GM23338 (cell line): ENCODE data around the gene HSD17B11. TPM values are rescaled to one million over a fixed set of nuclear protein-coding genes. Genes with fewer than 3 reads are reported as not detected.

Experiments
- ATAC-seq: fragments of 200-7000 bp; cut with Tn5 transposase; 3 replicates; pipeline ENCODE4 v1.9.1; 2020
- DNase-seq: peaks from one replicate; pipeline ENCODE4 v3.0.0-alpha.2; 2015; ENCODE audit warnings: low spot score
- H2AFZ ChIP-seq: fragments of 200-600 bp; sonication (generic); 2 replicates; pipeline ENCODE4 v1.8.0; 2016; ENCODE audit warnings: antibody characterized with exemption, mild to moderate bottlenecking, moderate library complexity
- H3F3A ChIP-seq: fragments of 200-600 bp; sonication (generic); replicated peaks from 2 replicates; pipeline ENCODE4 v1.8.0; 2017; ENCODE audit warnings: antibody characterized with exemption, mixed run types, low read depth
- H3K27ac ChIP-seq: fragments of 200-600 bp; sonication (generic); 2 replicates; pipeline ENCODE4 v1.6.1; 2016; ENCODE audit warnings: low read depth
- H3K27me3 ChIP-seq: fragments of 200-600 bp; sonication (generic); 2 replicates; pipeline ENCODE4 v1.8.0; 2016; ENCODE audit warnings: mild to moderate bottlenecking, mixed run types, moderate library complexity; ENCODE audit not compliant: insufficient read depth
- H3K36me3 ChIP-seq: fragments of 200-600 bp; sonication (generic); 2 replicates; pipeline ENCODE4 v1.8.0; 2016; ENCODE audit warnings: mild to moderate bottlenecking; ENCODE audit not compliant: insufficient read depth
- H3K4me1 ChIP-seq: fragments of 200-600 bp; sonication (generic); 2 replicates; pipeline ENCODE4 v1.8.0; 2016; ENCODE audit warnings: mild to moderate bottlenecking, moderate library complexity; ENCODE audit not compliant: insufficient read depth
- H3K4me2 ChIP-seq: fragments of 200-600 bp; sonication (generic); 2 replicates; pipeline ENCODE4 v1.7.1; 2017; ENCODE audit warnings: mixed run types
- H3K4me3 ChIP-seq: fragments of 200-600 bp; sonication (generic); 2 replicates; pipeline ENCODE4 v1.6.1; 2016; ENCODE audit warnings: mixed run types
- H3K79me2 ChIP-seq: fragments of 200-600 bp; sonication (generic); replicated peaks from 2 replicates; pipeline ENCODE4 v1.8.0; 2017; ENCODE audit warnings: mild to moderate bottlenecking; ENCODE audit not compliant: insufficient read depth
- H3K9me2 ChIP-seq: fragments of 200-600 bp; sonication (generic); 2 replicates; pipeline ENCODE4 v1.8.0; 2017; ENCODE audit not compliant: insufficient read depth
- H4K20me1 ChIP-seq: fragments of 200-600 bp; sonication (generic); replicated peaks from 2 replicates; pipeline ENCODE4 v1.8.0; 2017; ENCODE audit warnings: mild to moderate bottlenecking; ENCODE audit not compliant: insufficient read depth
- H3K27ac Mint-ChIP-seq: 2 replicates; pipeline ENCODE4 v1.8.0; 2020; ENCODE audit warnings: inconsistent platforms, mild to moderate bottlenecking, moderate library complexity, mixed read lengths
- H3K27me3 Mint-ChIP-seq: 3 replicates; pipeline ENCODE4 v1.8.0; 2022; ENCODE audit warnings: low read depth, mild to moderate bottlenecking, moderate library complexity, mixed read lengths, inconsistent platforms; ENCODE audit not compliant: insufficient read depth, poor library complexity
- H3K36me3 Mint-ChIP-seq: 3 replicates; pipeline ENCODE4 v1.8.0; 2021; ENCODE audit warnings: low read depth, mild to moderate bottlenecking, inconsistent platforms, moderate library complexity, mixed read lengths
- H3K4me1 Mint-ChIP-seq: 3 replicates; pipeline ENCODE4 v1.8.0; 2020; ENCODE audit warnings: mild to moderate bottlenecking, inconsistent platforms, mixed read lengths
- H3K4me3 Mint-ChIP-seq: 3 replicates; pipeline ENCODE4 v1.8.0; 2021; ENCODE audit warnings: moderate library complexity, mild to moderate bottlenecking, inconsistent platforms, mixed read lengths
- H3K9me3 Mint-ChIP-seq: 3 replicates; pipeline ENCODE4 v1.8.0; 2020; ENCODE audit warnings: moderate library complexity, mild to moderate bottlenecking, inconsistent platforms, mixed read lengths
- CREB1 ChIP-seq: fragments of 250-450 bp; sonication (Bioruptor Pico); IDR thresholded peaks from 2 replicates; pipeline ENCODE4 v1.5.0; 2020; ENCODE audit warnings: low read depth, mild to moderate bottlenecking, moderate library complexity
- EZH2 ChIP-seq: fragments of 200-600 bp; sonication (generic); IDR thresholded peaks from one replicate; pipeline ENCODE4 v1.8.0; 2017; ENCODE audit warnings: antibody characterized with exemption, mild to moderate bottlenecking, low read depth; ENCODE audit not compliant: unreplicated experiment
- EZH2phosphoT487 ChIP-seq: fragments of 200-600 bp; sonication (generic); IDR thresholded peaks from one replicate; pipeline ENCODE4 v1.8.1; 2018; ENCODE audit warnings: antibody characterized with exemption; ENCODE audit not compliant: unreplicated experiment
- JUNB ChIP-seq: IDR thresholded peaks from one replicate; pipeline ENCODE4 v1.6.1; 2016; ENCODE audit warnings: antibody characterized with exemption; ENCODE audit not compliant: unreplicated experiment
- NANOG ChIP-seq: IDR thresholded peaks from 2 replicates; pipeline ENCODE4 v1.6.1; 2016; ENCODE audit warnings: antibody characterized with exemption, borderline replicate concordance
- POLR2AphosphoS5 ChIP-seq: IDR thresholded peaks from 2 replicates; pipeline ENCODE4 v1.6.1; 2016; ENCODE audit warnings: antibody characterized with exemption, low read depth
- STAT1 ChIP-seq: IDR thresholded peaks from one replicate; pipeline ENCODE4 v1.6.1; 2016; ENCODE audit warnings: antibody characterized with exemption; ENCODE audit not compliant: unreplicated experiment
- ZNF114 ChIP-seq: fragments of 250-450 bp; sonication (Bioruptor Pico); IDR thresholded peaks from 2 replicates; pipeline ENCODE4 v1.5.0; 2020; ENCODE audit warnings: mild to moderate bottlenecking, moderate library complexity
- ZNF331 ChIP-seq: fragments of 250-450 bp; sonication (Bioruptor Pico); IDR thresholded peaks from 2 replicates; pipeline ENCODE4 v1.5.0; 2020; ENCODE audit warnings: low read depth, mild to moderate bottlenecking, moderate library complexity
- polyA plus RNA-seq: library from polyadenylated mRNA; unstranded; fragments of >200 nt; fragmentation: Nextera tagmentation; extraction: Ambion mirVana; gene quantifications from 2 replicates; pipeline ENCODE4 v1.2.1, GENCODE V29; 2016
- total RNA-seq: library from RNA; depleted of rRNA; stranded (reverse); fragments of >200 nt; shearing (Covaris generic); gene quantifications from 2 replicates; pipeline ENCODE4 v1.2.3, GENCODE V29; 2014
- TF ChIP-seq, protein P1 (sequence below): fragments of 250-450 bp; sonication (Bioruptor Pico); IDR thresholded peaks from 2 replicates; pipeline ENCODE4 v1.5.0; 2020; ENCODE audit warnings: mild to moderate bottlenecking, moderate library complexity
- TF ChIP-seq, protein P2 (sequence below): IDR thresholded peaks from one replicate; pipeline ENCODE4 v1.6.1; 2018; ENCODE audit warnings: antibody characterized with exemption; ENCODE audit not compliant: unreplicated experiment
- TF ChIP-seq, protein P3 (sequence below), 2 experiments: fragments of 200-600 bp in 1 of 2; sonication (generic) in 1 of 2; conservative IDR thresholded peaks; 2 replicates each; pipeline versions ENCODE4 v1.5.1 to v1.6.1; 2016 to 2017; ENCODE audit warnings: antibody characterized with exemption in 2 of 2, low read depth in 2 of 2, mild to moderate bottlenecking in 2 of 2, moderate library complexity in 1 of 2

The HSD17B11 gene
- total and polyA plus RNA-seq, 2 experiments from 2014 or later: 9.7 to 14.8 TPM

DNA sequence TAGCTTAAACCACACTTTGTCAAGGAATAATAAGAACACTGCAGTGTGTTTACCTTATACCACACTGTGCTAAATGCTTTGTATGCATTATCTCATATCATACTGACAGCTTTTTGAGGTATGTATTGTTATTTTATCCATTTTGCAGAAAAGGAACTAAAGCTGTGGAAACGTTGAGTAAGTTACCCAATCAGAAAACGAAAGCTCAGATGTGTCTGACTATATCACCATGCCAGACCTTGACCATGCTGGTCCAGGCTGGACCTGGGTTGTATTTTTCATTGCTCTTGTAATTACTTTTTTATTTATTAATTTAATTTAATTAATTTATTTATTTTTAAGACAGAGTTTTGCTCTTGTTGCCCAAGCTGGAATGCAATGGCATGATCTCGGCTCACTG is 2.1 kb downstream of the HSD17B11 start:
- Histone ChIP-seq H3K27ac (no peak overlapping the region), H3K9me2 (peaks cover 4% of the 10 kb centered on the region; the same call in 1 of the 2 replicates), H4K20me1 (no peaks in the 10 kb centered on the region), H3K4me1 (no peaks in the 10 kb centered on the region), H3K27me3 (no peaks in the 10 kb centered on the region), H3K79me2 (peaks cover 20% of the 10 kb centered on the region; the same call in 1 of the 2 replicates), H2AFZ (no peak overlapping the region), H3K36me3 (no peaks in the 10 kb centered on the region), H3K4me2 (no peak overlapping the region), H3K4me3 (no peak overlapping the region), H3F3A (no peaks in the 10 kb centered on the region)
- TF ChIP-seq STAT1 (no peak), NANOG (no peak), EZH2phosphoT487 (no peak), ZNF331 (CRISPR knock-in tag) (no peak), POLR2AphosphoS5 (no peak), ZNF114 (CRISPR knock-in tag) (no peak), EZH2 (no peak), JUNB (no peak), CREB1 (CRISPR knock-in tag) (no peak)
- TF ChIP-seq, protein P1, sequence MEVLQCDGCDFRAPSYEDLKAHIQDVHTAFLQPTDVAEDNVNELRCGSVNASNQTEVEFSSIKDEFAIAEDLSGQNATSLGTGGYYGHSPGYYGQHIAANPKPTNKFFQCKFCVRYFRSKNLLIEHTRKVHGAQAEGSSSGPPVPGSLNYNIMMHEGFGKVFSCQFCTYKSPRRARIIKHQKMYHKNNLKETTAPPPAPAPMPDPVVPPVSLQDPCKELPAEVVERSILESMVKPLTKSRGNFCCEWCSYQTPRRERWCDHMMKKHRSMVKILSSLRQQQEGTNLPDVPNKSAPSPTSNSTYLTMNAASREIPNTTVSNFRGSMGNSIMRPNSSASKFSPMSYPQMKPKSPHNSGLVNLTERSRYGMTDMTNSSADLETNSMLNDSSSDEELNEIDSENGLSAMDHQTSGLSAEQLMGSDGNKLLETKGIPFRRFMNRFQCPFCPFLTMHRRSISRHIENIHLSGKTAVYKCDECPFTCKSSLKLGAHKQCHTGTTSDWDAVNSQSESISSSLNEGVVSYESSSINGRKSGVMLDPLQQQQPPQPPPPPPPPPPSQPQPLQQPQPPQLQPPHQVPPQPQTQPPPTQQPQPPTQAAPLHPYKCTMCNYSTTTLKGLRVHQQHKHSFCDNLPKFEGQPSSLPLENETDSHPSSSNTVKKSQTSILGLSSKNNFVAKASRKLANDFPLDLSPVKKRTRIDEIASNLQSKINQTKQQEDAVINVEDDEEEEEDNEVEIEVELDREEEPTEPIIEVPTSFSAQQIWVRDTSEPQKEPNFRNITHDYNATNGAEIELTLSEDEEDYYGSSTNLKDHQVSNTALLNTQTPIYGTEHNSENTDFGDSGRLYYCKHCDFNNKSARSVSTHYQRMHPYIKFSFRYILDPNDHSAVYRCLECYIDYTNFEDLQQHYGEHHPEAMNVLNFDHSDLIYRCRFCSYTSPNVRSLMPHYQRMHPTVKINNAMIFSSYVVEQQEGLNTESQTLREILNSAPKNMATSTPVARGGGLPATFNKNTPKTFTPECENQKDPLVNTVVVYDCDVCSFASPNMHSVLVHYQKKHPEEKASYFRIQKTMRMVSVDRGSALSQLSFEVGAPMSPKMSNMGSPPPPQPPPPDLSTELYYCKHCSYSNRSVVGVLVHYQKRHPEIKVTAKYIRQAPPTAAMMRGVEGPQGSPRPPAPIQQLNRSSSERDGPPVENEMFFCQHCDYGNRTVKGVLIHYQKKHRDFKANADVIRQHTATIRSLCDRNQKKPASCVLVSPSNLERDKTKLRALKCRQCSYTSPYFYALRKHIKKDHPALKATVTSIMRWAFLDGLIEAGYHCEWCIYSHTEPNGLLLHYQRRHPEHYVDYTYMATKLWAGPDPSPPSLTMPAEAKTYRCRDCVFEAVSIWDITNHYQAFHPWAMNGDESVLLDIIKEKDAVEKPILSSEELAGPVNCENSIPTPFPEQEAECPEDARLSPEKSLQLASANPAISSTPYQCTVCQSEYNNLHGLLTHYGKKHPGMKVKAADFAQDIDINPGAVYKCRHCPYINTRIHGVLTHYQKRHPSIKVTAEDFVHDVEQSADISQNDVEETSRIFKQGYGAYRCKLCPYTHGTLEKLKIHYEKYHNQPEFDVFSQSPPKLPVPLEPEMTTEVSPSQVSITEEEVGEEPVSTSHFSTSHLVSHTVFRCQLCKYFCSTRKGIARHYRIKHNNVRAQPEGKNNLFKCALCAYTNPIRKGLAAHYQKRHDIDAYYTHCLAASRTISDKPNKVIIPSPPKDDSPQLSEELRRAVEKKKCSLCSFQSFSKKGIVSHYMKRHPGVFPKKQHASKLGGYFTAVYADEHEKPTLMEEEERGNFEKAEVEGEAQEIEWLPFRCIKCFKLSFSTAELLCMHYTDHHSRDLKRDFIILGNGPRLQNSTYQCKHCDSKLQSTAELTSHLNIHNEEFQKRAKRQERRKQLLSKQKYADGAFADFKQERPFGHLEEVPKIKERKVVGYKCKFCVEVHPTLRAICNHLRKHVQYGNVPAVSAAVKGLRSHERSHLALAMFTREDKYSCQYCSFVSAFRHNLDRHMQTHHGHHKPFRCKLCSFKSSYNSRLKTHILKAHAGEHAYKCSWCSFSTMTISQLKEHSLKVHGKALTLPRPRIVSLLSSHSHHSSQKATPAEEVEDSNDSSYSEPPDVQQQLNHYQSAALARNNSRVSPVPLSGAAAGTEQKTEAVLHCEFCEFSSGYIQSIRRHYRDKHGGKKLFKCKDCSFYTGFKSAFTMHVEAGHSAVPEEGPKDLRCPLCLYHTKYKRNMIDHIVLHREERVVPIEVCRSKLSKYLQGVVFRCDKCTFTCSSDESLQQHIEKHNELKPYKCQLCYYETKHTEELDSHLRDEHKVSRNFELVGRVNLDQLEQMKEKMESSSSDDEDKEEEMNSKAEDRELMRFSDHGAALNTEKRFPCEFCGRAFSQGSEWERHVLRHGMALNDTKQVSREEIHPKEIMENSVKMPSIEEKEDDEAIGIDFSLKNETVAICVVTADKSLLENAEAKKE (CRISPR knock-in tag): no peak
- TF ChIP-seq, protein P2, sequence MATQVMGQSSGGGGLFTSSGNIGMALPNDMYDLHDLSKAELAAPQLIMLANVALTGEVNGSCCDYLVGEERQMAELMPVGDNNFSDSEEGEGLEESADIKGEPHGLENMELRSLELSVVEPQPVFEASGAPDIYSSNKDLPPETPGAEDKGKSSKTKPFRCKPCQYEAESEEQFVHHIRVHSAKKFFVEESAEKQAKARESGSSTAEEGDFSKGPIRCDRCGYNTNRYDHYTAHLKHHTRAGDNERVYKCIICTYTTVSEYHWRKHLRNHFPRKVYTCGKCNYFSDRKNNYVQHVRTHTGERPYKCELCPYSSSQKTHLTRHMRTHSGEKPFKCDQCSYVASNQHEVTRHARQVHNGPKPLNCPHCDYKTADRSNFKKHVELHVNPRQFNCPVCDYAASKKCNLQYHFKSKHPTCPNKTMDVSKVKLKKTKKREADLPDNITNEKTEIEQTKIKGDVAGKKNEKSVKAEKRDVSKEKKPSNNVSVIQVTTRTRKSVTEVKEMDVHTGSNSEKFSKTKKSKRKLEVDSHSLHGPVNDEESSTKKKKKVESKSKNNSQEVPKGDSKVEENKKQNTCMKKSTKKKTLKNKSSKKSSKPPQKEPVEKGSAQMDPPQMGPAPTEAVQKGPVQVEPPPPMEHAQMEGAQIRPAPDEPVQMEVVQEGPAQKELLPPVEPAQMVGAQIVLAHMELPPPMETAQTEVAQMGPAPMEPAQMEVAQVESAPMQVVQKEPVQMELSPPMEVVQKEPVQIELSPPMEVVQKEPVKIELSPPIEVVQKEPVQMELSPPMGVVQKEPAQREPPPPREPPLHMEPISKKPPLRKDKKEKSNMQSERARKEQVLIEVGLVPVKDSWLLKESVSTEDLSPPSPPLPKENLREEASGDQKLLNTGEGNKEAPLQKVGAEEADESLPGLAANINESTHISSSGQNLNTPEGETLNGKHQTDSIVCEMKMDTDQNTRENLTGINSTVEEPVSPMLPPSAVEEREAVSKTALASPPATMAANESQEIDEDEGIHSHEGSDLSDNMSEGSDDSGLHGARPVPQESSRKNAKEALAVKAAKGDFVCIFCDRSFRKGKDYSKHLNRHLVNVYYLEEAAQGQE: no peak
- TF ChIP-seq, protein P3, sequence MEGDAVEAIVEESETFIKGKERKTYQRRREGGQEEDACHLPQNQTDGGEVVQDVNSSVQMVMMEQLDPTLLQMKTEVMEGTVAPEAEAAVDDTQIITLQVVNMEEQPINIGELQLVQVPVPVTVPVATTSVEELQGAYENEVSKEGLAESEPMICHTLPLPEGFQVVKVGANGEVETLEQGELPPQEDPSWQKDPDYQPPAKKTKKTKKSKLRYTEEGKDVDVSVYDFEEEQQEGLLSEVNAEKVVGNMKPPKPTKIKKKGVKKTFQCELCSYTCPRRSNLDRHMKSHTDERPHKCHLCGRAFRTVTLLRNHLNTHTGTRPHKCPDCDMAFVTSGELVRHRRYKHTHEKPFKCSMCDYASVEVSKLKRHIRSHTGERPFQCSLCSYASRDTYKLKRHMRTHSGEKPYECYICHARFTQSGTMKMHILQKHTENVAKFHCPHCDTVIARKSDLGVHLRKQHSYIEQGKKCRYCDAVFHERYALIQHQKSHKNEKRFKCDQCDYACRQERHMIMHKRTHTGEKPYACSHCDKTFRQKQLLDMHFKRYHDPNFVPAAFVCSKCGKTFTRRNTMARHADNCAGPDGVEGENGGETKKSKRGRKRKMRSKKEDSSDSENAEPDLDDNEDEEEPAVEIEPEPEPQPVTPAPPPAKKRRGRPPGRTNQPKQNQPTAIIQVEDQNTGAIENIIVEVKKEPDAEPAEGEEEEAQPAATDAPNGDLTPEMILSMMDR (conservative IDR thresholded peaks at IDR 0.05; ENCODE audit: low read depth in 2 of 2): no peak
- Mint-ChIP-seq H3K27me3 (peaks cover 2% of the 10 kb centered on the region), H3K36me3 (peaks cover 21% of the 10 kb centered on the region), H3K9me3 (peaks cover 14% of the 10 kb centered on the region), H3K27ac (no peak overlapping the region), H3K4me1 (peaks cover 3% of the 10 kb centered on the region; the same call in 1 of the 3 replicates), H3K4me3 (no peak overlapping the region)
- ATAC-seq: no peak
- no peak for DNase-seq
